H9 (cell line): ENCODE results near the gene NOTCH1. TPM values are rescaled to one million over a fixed set of nuclear protein-coding genes. Genes with fewer than 3 reads are reported as not detected.

Experiments used
- DNase-seq: peaks from one replicate; pipeline ENCODE4 v3.0.0-alpha.2; 2017
- H2AFZ ChIP-seq: one replicate; pipeline ENCODE4 v1.6.1; 2013; ENCODE audit warnings: mild to moderate bottlenecking, low read length, control low read depth, moderate library complexity
- H2AK5ac ChIP-seq: 2 replicates; pipeline ENCODE4 v1.6.1; 2013; ENCODE audit warnings: low read length, control low read depth, mixed read lengths; ENCODE audit not compliant: insufficient read length
- H2BK120ac ChIP-seq: one replicate; pipeline ENCODE4 v1.6.1; 2013; ENCODE audit warnings: low read depth, mild to moderate bottlenecking, low read length, control low read depth, inconsistent platforms; ENCODE audit not compliant: poor library complexity, severe bottlenecking
- H2BK12ac ChIP-seq: 2 replicates; pipeline ENCODE4 v1.6.1; 2013; ENCODE audit warnings: low read length, control low read depth, mixed read lengths, low read depth; ENCODE audit not compliant: insufficient read length
- H2BK15ac ChIP-seq: 2 replicates; pipeline ENCODE4 v1.6.1; 2013; ENCODE audit warnings: low read depth, low read length, control low read depth
- H2BK20ac ChIP-seq: one replicate; pipeline ENCODE4 v1.6.1; 2013; ENCODE audit warnings: low read depth, mild to moderate bottlenecking, low read length, control low read depth, inconsistent platforms; ENCODE audit not compliant: poor library complexity, severe bottlenecking
- H2BK5ac ChIP-seq: 2 replicates; pipeline ENCODE4 v1.6.1; 2013; ENCODE audit warnings: low read length, control low read depth, mixed read lengths; ENCODE audit not compliant: insufficient read length
- H3K14ac ChIP-seq: 2 replicates; pipeline ENCODE4 v1.6.1; 2013; ENCODE audit warnings: low read length, control low read depth; ENCODE audit not compliant: insufficient read depth
- H3K18ac ChIP-seq: 2 replicates; pipeline ENCODE4 v1.6.1; 2013; ENCODE audit warnings: low read depth, mild to moderate bottlenecking, mixed read lengths, low read length, control low read depth; ENCODE audit not compliant: insufficient read length
- H3K23ac ChIP-seq: 2 replicates; pipeline ENCODE4 v1.6.1; 2013; ENCODE audit warnings: low read length, control low read depth, mixed read lengths, low read depth; ENCODE audit not compliant: insufficient read length
- H3K23me2 ChIP-seq: 2 replicates; pipeline ENCODE4 v1.6.1; 2013; ENCODE audit warnings: low read depth, mild to moderate bottlenecking, mixed read lengths, low read length, control low read depth; ENCODE audit not compliant: insufficient read length, poor library complexity, severe bottlenecking
- H3K27ac ChIP-seq: 2 replicates; pipeline ENCODE4 v1.5.1; 2013; ENCODE audit warnings: low read length, control low read depth, mixed read lengths, low read depth; ENCODE audit not compliant: insufficient read length
- H3K27me3 ChIP-seq: 2 replicates; pipeline ENCODE4 v1.6.1; 2013; ENCODE audit warnings: low read length, control low read depth, inconsistent platforms; ENCODE audit not compliant: insufficient read depth
- H3K4ac ChIP-seq: 2 replicates; pipeline ENCODE4 v1.6.1; 2013; ENCODE audit warnings: low read depth, mild to moderate bottlenecking, control low read depth, inconsistent platforms, low read length, moderate library complexity
- H3K4me1 ChIP-seq: 2 replicates; pipeline ENCODE4 v1.6.1; 2013; ENCODE audit warnings: low read length, control low read depth, inconsistent platforms; ENCODE audit not compliant: insufficient read depth
- H3K4me2 ChIP-seq: 2 replicates; pipeline ENCODE4 v1.6.1; 2013; ENCODE audit warnings: low read length, control low read depth, mixed read lengths; ENCODE audit not compliant: insufficient read length, insufficient read depth
- H3K56ac ChIP-seq: 2 replicates; pipeline ENCODE4 v1.6.1; 2013; ENCODE audit warnings: low read depth, mild to moderate bottlenecking, mixed read lengths, low read length, control low read depth; ENCODE audit not compliant: insufficient read length
- H3K79me1 ChIP-seq: 2 replicates; pipeline ENCODE4 v1.6.1; 2013; ENCODE audit warnings: low read depth, mild to moderate bottlenecking, moderate library complexity, low read length, control low read depth, inconsistent platforms; ENCODE audit not compliant: insufficient read depth, poor library complexity, severe bottlenecking
- H3K79me2 ChIP-seq: 2 replicates; pipeline ENCODE4 v1.6.1; 2013; ENCODE audit warnings: low read length, control low read depth, inconsistent platforms; ENCODE audit not compliant: insufficient read depth
- H3K9ac ChIP-seq: 2 replicates; pipeline ENCODE4 v1.6.1; 2013; ENCODE audit warnings: low read length, control low read depth, mixed read lengths; ENCODE audit not compliant: insufficient read length; ENCODE audit errors: extremely low read depth
- H3K9me3 ChIP-seq: one replicate; pipeline ENCODE4 v1.6.1; 2013; ENCODE audit warnings: low read depth, low read length, inconsistent platforms; ENCODE audit not compliant: control insufficient read depth
- H3T11ph ChIP-seq: one replicate; pipeline ENCODE4 v1.6.1; 2013; ENCODE audit warnings: mild to moderate bottlenecking, low read length, control low read depth, inconsistent platforms
- H4K20me1 ChIP-seq: one replicate; pipeline ENCODE4 v1.6.1; 2013; ENCODE audit not compliant: control insufficient read depth, insufficient read length, insufficient read depth
- H4K5ac ChIP-seq: 2 replicates; pipeline ENCODE4 v1.6.1; 2013; ENCODE audit warnings: low read depth, mild to moderate bottlenecking, mixed read lengths, low read length, control low read depth; ENCODE audit not compliant: insufficient read length
- H4K8ac ChIP-seq: replicated peaks from 2 replicates; pipeline ENCODE4 v1.6.1; 2013; ENCODE audit warnings: low read length, control low read depth, mixed read lengths, low read depth; ENCODE audit not compliant: insufficient read length
- H4K91ac ChIP-seq: 2 replicates; pipeline ENCODE4 v1.6.1; 2013; ENCODE audit warnings: low read depth, mild to moderate bottlenecking, moderate library complexity, mixed read lengths, low read length, control low read depth; ENCODE audit not compliant: insufficient read length
- H3K27ac Mint-ChIP-seq, 3 experiments: 2 replicates in 2 of 3; 3 replicates in 1 of 3; pipeline ENCODE4 v1.8.0; 2020 to 2021; ENCODE audit warnings: mixed read lengths in 3 of 3, mild to moderate bottlenecking in 1 of 3, moderate library complexity in 1 of 3
- H3K27me3 Mint-ChIP-seq: 2 replicates; pipeline ENCODE4 v1.8.0; 2021; ENCODE audit warnings: low read depth, mild to moderate bottlenecking, moderate library complexity, mixed read lengths
- H3K36me3 Mint-ChIP-seq, 3 experiments: 2 replicates in 2 of 3; 3 replicates in 1 of 3; pipeline ENCODE4 v1.8.0; 2020 to 2021; ENCODE audit warnings: low read depth in 3 of 3, mixed read lengths in 3 of 3; ENCODE audit not compliant: insufficient read depth in 1 of 3
- H3K4me1 Mint-ChIP-seq, 2 experiments: 2 replicates each; pipeline ENCODE4 v1.8.0; 2020; ENCODE audit warnings: mixed read lengths in 2 of 2
- H3K4me3 Mint-ChIP-seq, 2 experiments: 2 replicates in 1 of 2; 3 replicates in 1 of 2; pipeline ENCODE4 v1.8.0; 2020 to 2021; ENCODE audit warnings: mild to moderate bottlenecking in 2 of 2, mixed read lengths in 2 of 2, moderate library complexity in 1 of 2
- H3K9me3 Mint-ChIP-seq, 2 experiments: 2 replicates in 1 of 2; 3 replicates in 1 of 2; pipeline ENCODE4 v1.8.0; 2020; ENCODE audit warnings: mild to moderate bottlenecking in 2 of 2, mixed read lengths in 2 of 2, moderate library complexity in 1 of 2
- CTCF ChIP-seq: fragments of 200-600 bp; sonication (generic); conservative IDR thresholded peaks from 3 replicates; pipeline ENCODE4 v1.8.0; 2021; ENCODE audit warnings: antibody characterized with exemption, mild to moderate bottlenecking
- WGBS: extraction: QIAGEN DNeasy Blood & Tissue Kit; methylation state at CpG from one replicate; pipeline ENCODE4 v1.1.7; 2013; ENCODE audit warnings: missing lambda C conversion rate, low lambda C conversion rate, mixed read lengths; ENCODE audit not compliant: insufficient read length; ENCODE audit errors: extremely low coverage; 5-methylcytosine and 5-hydroxymethylcytosine counted together
- total RNA-seq: library from RNA; stranded (reverse); gene quantifications from 2 replicates; pipeline ENCODE4 v1.2.1, GENCODE V29; 2021

Gene NOTCH1
- total RNA-seq, 1 experiment from 2014 or later, result 71.6 TPM

- Histone ChIP-seq H2BK20ac (no peak overlapping the region), H2AFZ (no peak overlapping the region), H3K79me1 (no peaks in the 10 kb centered on the region), H3K9me3 (no peaks in the 10 kb centered on the region), H3K56ac (no peak overlapping the region), H3K4me2 (no peak overlapping the region), H2BK5ac (no peak overlapping the region), H4K91ac (no peak overlapping the region), H3K14ac (no peak overlapping the region), H4K5ac (no peak overlapping the region), H3K27me3 (no peaks in the 10 kb centered on the region), H3K18ac (no peak overlapping the region), H3K9ac (no peak overlapping the region), H3K4me1 (no peaks in the 10 kb centered on the region), H4K20me1 (no peaks in the 10 kb centered on the region), H3K23ac (no peak overlapping the region), H2BK120ac (no peak overlapping the region), H3K79me2 (0 out of 2 replicates have a peak, but pooled peaks cover 2% of the 10 kb centered on the region), H3K27ac (no peak overlapping the region), H2BK15ac (no peak overlapping the region), H4K8ac (no peak overlapping the region), H3K4ac (no peak overlapping the region), H2BK12ac (no peak overlapping the region), H3T11ph (no peak overlapping the region), H3K23me2 (peaks cover 3% of the 10 kb centered on the region), H2AK5ac (no peak overlapping the region)
- Mint-ChIP-seq H3K27ac (no peak overlapping the region), H3K27me3 (no peaks in the 10 kb centered on the region), H3K4me3 (no peak overlapping the region), H3K36me3 (peaks cover 54 to 86% (median 81%) of the 10 kb centered on the region in 3 experiments; a peak in 6 of 7 replicates), H3K4me1 (no peaks in the 10 kb centered on the region), H3K9me3 (no peaks in the 10 kb centered on the region)
- no CpG with 5 or more reads among the region's 6 CpGs for WGBS
- no peak for DNase-seq
- TF ChIP-seq CTCF, result no peak
Measured at GRCh38 chr9:136464241-136464640, 81.6 kb downstream of the NOTCH1 start.
